ENCODE results near the gene AKAP10. TPM values are rescaled to one million over a fixed set of nuclear protein-coding genes. Genes with fewer than 3 reads are reported as not detected.
"Not testable (repeated sequence)": the region's sequence is repeated elsewhere in the genome, so short reads cannot be mapped to it uniquely, and the experiment has no call there.

The AKAP10 gene
- total RNA-seq (2022) (39.9 and 41.2 TPM in 2 replicates), Bru-seq, nascent RNA (percentile 88 among the genes with signal in this experiment), BruChase-seq, experiment 1, labeled RNA remaining after a 2-hour chase (percentile 87 among the genes with signal in this experiment), BruChase-seq, experiment 2, labeled RNA remaining after a 6-hour chase (percentile 81 among the genes with signal in this experiment)
- long read RNA-seq, full-length matches to known transcripts: 30 of 47 reads
- long read RNA-seq, partial matches to known transcripts: 2 of 47 reads
- long read RNA-seq, other reads (novel, unspliced or antisense): 15 of 47 reads

- CTCF ChIA-PET: interaction anchor here (1.0 to 1.4 kb wide), 2 partner anchors 16 to 118 kb away, joined by 3 to 10 read pairs; no protein-coding TSS in a partner anchor
- peak within 1 kb of the TSS; percentile 83 for H3K4me3 ChIP-seq (ENCODE audit: low read depth, low read length)
Observed at GRCh38 chr17:19977293-19978208, at the start of gene AKAP10. AKAP10 (minus strand) TSS chr17:19977828; CDS start chr17:19977679, 149 bp downstream.

GRCh38 chr17:20026960-20027359 is 49.3 kb upstream of the AKAP10 start:
- Mint-ChIP-seq H3K9me3 (ENCODE audit: unreplicated experiment) (no peaks in the 10 kb centered on the region), H3K4me1 (ENCODE audit: low read depth, unreplicated experiment) (no peaks in the 10 kb centered on the region), H3K27ac (ENCODE audit: unreplicated experiment) (no peak overlapping the region), H3K36me3 (ENCODE audit: insufficient read depth, unreplicated experiment) (no peaks in the 10 kb centered on the region), H3K4me3 (ENCODE audit: unreplicated experiment) (no peak overlapping the region), H3K27me3 (ENCODE audit: insufficient read depth, unreplicated experiment) (peaks cover 23% of the 10 kb centered on the region)
- H3K27me3 ChIP-seq (replicated peaks; ENCODE audit: control insufficient read depth, insufficient read depth, low read length): no peaks in the 10 kb centered on the region
- no TSS peak for BruUV-seq (replicated peaks)
- intact Hi-C loops (cut with micrococcal nuclease; ENCODE audit: unreplicated experiment): no loop called here
- no peak overlapping the region for H3K4me3 ChIP-seq (ENCODE audit: low read depth, low read length)
- no peaks in the 10 kb centered on the region for H3K4me1 ChIP-seq
- TF ChIP-seq CTCF (IDR thresholded peaks at IDR 0.05; ENCODE audit: insufficient read depth in 1 of 2, low read depth in 1 of 2, low read length in 1 of 2, severe bottlenecking in 1 of 2, unreplicated experiment in 1 of 2): no peak
- no peaks in the 10 kb centered on the region for H3K9me3 ChIP-seq
- no peaks in the 10 kb centered on the region for H3K36me3 ChIP-seq (ENCODE audit: control insufficient read depth, insufficient read depth, low read length)
- DNase-seq: no peak
- POLR2A ChIA-PET: no interaction called here
- CTCF ChIA-PET: no interaction called here

More at GRCh38 chr17:19977293-19978208, at the start of gene AKAP10:
- Histone ChIP-seq H3K4me1 (peaks cover 4% of the 10 kb centered on the region; the same call in 1 of the 2 replicates), H3K9me3 (no peaks in the 10 kb centered on the region), H3K27me3 (replicated peaks; ENCODE audit: control insufficient read depth, insufficient read depth, low read length) (no peaks in the 10 kb centered on the region), H3K36me3 (ENCODE audit: control insufficient read depth, insufficient read depth, low read length) (no peaks in the 10 kb centered on the region)
- DNase-seq: peak; percentile 95 to 96
- no peaks in the 10 kb centered on the region for H3K4me1 Mint-ChIP-seq (ENCODE audit: low read depth, unreplicated experiment)
- H3K36me3 Mint-ChIP-seq (ENCODE audit: insufficient read depth, unreplicated experiment): peaks cover 26% of the 10 kb centered on the region
- H3K4me3 Mint-ChIP-seq (ENCODE audit: unreplicated experiment): peak within 1 kb of the TSS; percentile 94
- POLR2A ChIA-PET: interaction anchor here (0.5 to 1.0 kb wide), 3 partner anchors 13 to 32 kb away, joined by 3 to 4 read pairs (median 3); partner anchors contain the start of gene SPECC1
- BruUV-seq (replicated peaks): no TSS peak
- TF ChIP-seq CTCF (IDR thresholded peaks at IDR 0.05; ENCODE audit: insufficient read depth in 1 of 2, low read depth in 1 of 2, low read length in 1 of 2, severe bottlenecking in 1 of 2, unreplicated experiment in 1 of 2): no peak
- intact Hi-C loops (cut with micrococcal nuclease; ENCODE audit: unreplicated experiment): loop anchor here (1.0 kb wide), 1 partner anchor 19 kb away; no protein-coding TSS in a partner anchor
- H3K9me3 Mint-ChIP-seq (ENCODE audit: unreplicated experiment): no peaks in the 10 kb centered on the region
- no peaks in the 10 kb centered on the region for H3K27me3 Mint-ChIP-seq (ENCODE audit: insufficient read depth, unreplicated experiment)
- peak within 1 kb of the TSS; percentile 90 for H3K27ac Mint-ChIP-seq (ENCODE audit: unreplicated experiment)

GRCh38 chr17:20022701-20023100 is 45.1 kb upstream of the AKAP10 start:
- intact Hi-C loops (cut with micrococcal nuclease; ENCODE audit: unreplicated experiment): no loop called here
- no TSS peak for BruUV-seq (replicated peaks)
- CTCF ChIA-PET: no interaction called here

GRCh38 chr17:20016475-20016992 is 38.9 kb upstream of the AKAP10 start:
- peaks cover 11% of the 10 kb centered on the region for H3K9me3 Mint-ChIP-seq (ENCODE audit: unreplicated experiment)
- CTCF ChIA-PET; H3K4me1 Mint-ChIP-seq (ENCODE audit: low read depth, unreplicated experiment); H3K27me3 ChIP-seq (replicated peaks; ENCODE audit: control insufficient read depth, insufficient read depth, low read length); H3K4me3 Mint-ChIP-seq (ENCODE audit: unreplicated experiment); POLR2A ChIA-PET; intact Hi-C loops (cut with micrococcal nuclease; ENCODE audit: unreplicated experiment); H3K27ac Mint-ChIP-seq (ENCODE audit: unreplicated experiment); DNase-seq; H3K4me1 ChIP-seq; H3K9me3 ChIP-seq; H3K36me3 ChIP-seq (ENCODE audit: control insufficient read depth, insufficient read depth, low read length); H3K36me3 Mint-ChIP-seq (ENCODE audit: insufficient read depth, unreplicated experiment); H3K4me3 ChIP-seq (ENCODE audit: low read depth, low read length); BruUV-seq (replicated peaks): not testable (repeated sequence)
- H3K27me3 Mint-ChIP-seq (ENCODE audit: insufficient read depth, unreplicated experiment): peaks cover 27% of the 10 kb centered on the region

More at GRCh38 chr17:20022701-20023100, 45.1 kb upstream of the AKAP10 start:
- Histone ChIP-seq H3K9me3 (no peaks in the 10 kb centered on the region), H3K4me1 (no peaks in the 10 kb centered on the region), H3K4me3 (ENCODE audit: low read depth, low read length) (no peak overlapping the region), H3K36me3 (ENCODE audit: control insufficient read depth, insufficient read depth, low read length) (no peaks in the 10 kb centered on the region), H3K27me3 (replicated peaks; ENCODE audit: control insufficient read depth, insufficient read depth, low read length) (no peaks in the 10 kb centered on the region)
- Mint-ChIP-seq H3K27ac (ENCODE audit: unreplicated experiment) (no peak overlapping the region), H3K27me3 (ENCODE audit: insufficient read depth, unreplicated experiment) (peaks cover 25% of the 10 kb centered on the region), H3K4me1 (ENCODE audit: low read depth, unreplicated experiment) (no peaks in the 10 kb centered on the region), H3K4me3 (ENCODE audit: unreplicated experiment) (no peak overlapping the region), H3K9me3 (ENCODE audit: unreplicated experiment) (peaks cover 4% of the 10 kb centered on the region), H3K36me3 (ENCODE audit: insufficient read depth, unreplicated experiment) (no peaks in the 10 kb centered on the region)
- TF ChIP-seq CTCF (IDR thresholded peaks at IDR 0.05; ENCODE audit: insufficient read depth in 1 of 2, low read depth in 1 of 2, low read length in 1 of 2, severe bottlenecking in 1 of 2, unreplicated experiment in 1 of 2): no peak
- DNase-seq: no peak
- POLR2A ChIA-PET: no interaction called here

Data from Caco-2 (cell line).